ENCODE results near the gene IGF2R. TPM values are rescaled to one million over a fixed set of nuclear protein-coding genes. Genes with fewer than 3 reads are reported as not detected.
A peak's percentile ranks its signal among the peaks of the same experiment; 100 is the strongest.
"Not testable (repeated sequence)": the region's sequence is repeated elsewhere in the genome, so short reads cannot be mapped to it uniquely, and the experiment has no call there.

The IGF2R gene
- total RNA-seq, 1 donor from 2014 or later = 239 TPM

- DNase-seq = no peak
These were observed 132.7 kb downstream of the IGF2R start for GRCh38 chr6:160101277-160102205.

GRCh38 chr6:160102399-160102798, 133.5 kb downstream of the IGF2R start:
- DNase-seq = no peak

- peak; percentile 27 for DNase-seq
These were observed 134.3 kb downstream of the IGF2R start for GRCh38 chr6:160102956-160103824.

GRCh38 chr6:160103825-160104100, 134.9 kb downstream of the IGF2R start:
- no peak for DNase-seq

GRCh38 chr6:160104821-160105517, 136.1 kb downstream of the IGF2R start:
- no peak for DNase-seq

GRCh38 chr6:160106010-160106409, 137.1 kb downstream of the IGF2R start:
- no peak for DNase-seq

GRCh38 chr6:160106701-160107100, 137.8 kb downstream of the IGF2R start:
- DNase-seq = no peak

- DNase-seq = no peak
These were observed 139.2 kb downstream of the IGF2R start for GRCh38 chr6:160108077-160108476.

- peak; percentile 21 for DNase-seq
These were observed 141.8 kb downstream of the IGF2R start for GRCh38 chr6:160110586-160111123.

GRCh38 chr6:160111806-160112205, 142.9 kb downstream of the IGF2R start:
- no peak for DNase-seq

- DNase-seq = no peak
These were observed 143.9 kb downstream of the IGF2R start for GRCh38 chr6:160112628-160113299.

- not testable (repeated sequence) for DNase-seq
These were observed 145.7 kb downstream of the IGF2R start for GRCh38 chr6:160114536-160114935.

GRCh38 chr6:160115421-160115820, 146.5 kb downstream of the IGF2R start:
- no peak for DNase-seq

GRCh38 chr6:160116411-160116810, 147.5 kb downstream of the IGF2R start:
- no peak for DNase-seq

- DNase-seq = no peak
These were observed 148.3 kb downstream of the IGF2R start for GRCh38 chr6:160117137-160117536.

- DNase-seq = no peak
These were observed 149.8 kb downstream of the IGF2R start for GRCh38 chr6:160118620-160119229.

- no peak for DNase-seq
These were observed 151.2 kb downstream of the IGF2R start for GRCh38 chr6:160120087-160120486.

- no peak for DNase-seq
These were observed 152.7 kb downstream of the IGF2R start, which contains the start of gene SLC22A1 for GRCh38 chr6:160121558-160121957. SLC22A1 (plus strand) TSS chr6:160121815; CDS start chr6:160121936, 121 bp downstream.

GRCh38 chr6:160121981-160122380, 153.1 kb downstream of the IGF2R start:
- no peak for DNase-seq

- no peak for DNase-seq
These were observed 153.9 kb downstream of the IGF2R start for GRCh38 chr6:160122744-160123143.

- DNase-seq = no peak
These were observed 155.1 kb downstream of the IGF2R start for GRCh38 chr6:160124007-160124406.
